OCI-M2 (cell line): ENCODE data around the gene KCTD15.

Experiments
- DNase-seq: peaks from one replicate; lab custom pipeline; 2025; ENCODE audit not compliant: unreplicated experiment; lab: John Stamatoyannopoulos, UW

The KCTD15 gene

DNA sequence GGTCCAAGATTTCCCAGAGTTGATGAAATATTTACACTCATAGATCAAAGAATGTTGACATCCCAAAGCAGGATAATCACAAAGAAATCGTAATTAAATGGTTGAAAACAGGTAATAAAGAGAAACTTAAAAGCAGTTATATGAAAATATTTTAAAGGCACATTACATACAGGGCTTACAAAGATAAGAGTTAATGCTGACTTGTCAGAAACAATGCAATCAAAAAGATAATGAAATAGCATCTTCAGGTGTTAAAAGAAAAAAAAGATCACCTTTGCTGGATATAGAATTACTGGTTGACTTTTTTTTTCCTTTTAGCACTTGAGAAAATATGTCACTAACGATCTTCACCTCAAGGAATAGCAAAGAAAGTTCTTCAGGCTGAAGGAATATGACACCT lies 48.8 kb downstream of the KCTD15 start:
- DNase-seq: no peak

GRCh38 chr19:33849551-33850147 lies 53.0 kb downstream of the KCTD15 start:
- DNase-seq: no peak

DNA sequence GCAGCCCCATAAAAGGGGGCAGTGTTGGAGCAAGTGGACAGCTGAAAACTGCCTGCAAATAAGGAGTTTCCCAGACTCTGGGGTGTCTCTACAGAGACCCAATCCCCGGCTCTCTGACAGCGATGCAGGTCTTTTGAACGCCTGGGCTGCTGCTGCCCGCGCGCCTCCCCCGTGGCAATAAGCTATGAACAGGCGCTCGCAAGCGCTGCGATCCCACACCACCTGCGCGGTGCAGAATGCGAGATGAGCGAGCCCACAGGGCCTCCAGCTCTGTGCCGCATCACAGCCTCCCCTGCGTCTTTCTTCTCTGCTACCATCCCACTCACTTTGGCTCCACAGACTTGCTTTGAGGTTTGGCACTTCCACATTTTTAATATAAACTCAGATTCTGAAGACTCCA lies 62.3 kb downstream of the KCTD15 start:
- DNase-seq: no peak

GRCh38 chr19:33860312-33861090 lies 63.8 kb downstream of the KCTD15 start:
- no peak for DNase-seq

GRCh38 chr19:33861950-33862349 lies 65.3 kb downstream of the KCTD15 start:
- DNase-seq: no peak

DNA sequence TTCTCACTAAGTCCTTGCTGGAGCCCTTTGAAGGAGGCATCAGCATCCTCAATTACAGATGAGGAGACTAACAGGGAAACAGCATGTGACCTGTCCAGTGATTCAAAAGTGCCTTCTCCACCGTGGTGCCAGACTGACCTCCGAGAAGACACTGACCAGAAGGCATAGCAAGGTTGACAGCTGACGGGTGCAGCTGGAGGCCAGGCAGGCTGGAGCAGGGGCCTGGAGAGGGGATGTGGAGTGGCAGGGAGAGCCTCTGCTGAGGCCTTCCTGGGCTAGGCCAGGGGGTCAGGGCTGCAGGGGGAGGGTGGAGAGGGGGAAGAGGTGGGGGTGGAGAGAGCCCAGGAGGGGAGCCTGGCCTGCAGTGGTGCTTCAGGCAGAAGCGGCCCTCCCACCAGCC lies 66.3 kb downstream of the KCTD15 start:
- no peak for DNase-seq

DNA sequence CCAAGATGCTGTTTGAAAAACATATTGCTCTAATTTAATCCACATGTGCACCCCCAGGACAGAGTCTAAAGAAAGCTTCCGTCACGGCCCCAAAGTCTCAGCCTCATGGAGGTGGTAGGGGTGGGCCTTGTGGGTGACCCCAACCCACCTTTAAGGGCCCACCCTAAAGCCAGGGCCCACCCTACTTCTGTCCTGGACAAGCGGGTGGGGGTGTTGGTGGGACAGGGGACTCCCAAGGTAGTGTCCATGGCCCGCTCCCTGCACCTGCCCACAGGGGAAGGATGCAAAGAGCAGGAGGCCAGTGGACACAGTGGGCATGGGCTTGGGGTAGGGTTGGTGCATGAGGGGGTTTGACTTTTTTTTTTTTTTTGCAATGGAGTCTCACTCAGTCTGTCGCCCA lies 66.8 kb downstream of the KCTD15 start:
- DNase-seq: no peak

DNA sequence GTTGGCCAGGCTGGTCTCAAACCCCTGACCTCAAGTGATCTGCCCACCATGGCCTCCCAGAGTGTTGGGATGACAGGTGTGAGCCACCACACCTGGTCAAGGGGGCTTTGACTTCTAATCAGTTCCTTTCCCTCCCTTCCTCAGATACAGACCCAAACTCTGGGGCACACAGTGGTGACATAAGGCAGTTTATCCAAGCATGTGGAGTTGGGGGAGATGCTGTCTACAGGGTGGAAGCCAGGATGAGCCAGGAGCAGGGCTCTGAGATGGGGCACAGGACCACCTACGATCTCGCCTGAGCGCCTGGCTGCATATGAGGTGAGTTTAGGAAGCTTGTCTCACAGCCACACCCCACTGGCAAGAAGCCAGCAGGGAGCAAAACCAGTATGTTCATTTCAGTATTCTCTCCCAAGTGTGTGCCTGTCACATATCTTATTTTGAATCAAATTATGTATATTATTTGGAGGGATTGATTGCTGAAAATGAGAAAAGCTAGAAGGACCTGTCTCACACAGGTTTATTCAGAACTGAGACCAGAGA lies 67.7 kb downstream of the KCTD15 start:
- no peak for DNase-seq

- DNase-seq: no peak
These were observed 68.6 kb downstream of the KCTD15 start for GRCh38 chr19:33865306-33865705.
